Thoracic aorta (tissue), 2 donors: ENCODE measurements around the gene PADI6. TPM values are rescaled to one million over a fixed set of nuclear protein-coding genes. Genes with fewer than 3 reads are reported as not detected.

ENCODE experiments used
- ATAC-seq: fragments of 150-250 bp; one replicate; pipeline ENCODE4 v1.8.0; 2017; ENCODE audit warnings: low read depth; ENCODE audit not compliant: insufficient number of reproducible peaks, low FRiP score
- DNase-seq: peaks from one replicate; pipeline ENCODE4 v3.0.0-alpha.2; 2020; ENCODE audit warnings: low spot score
- H3K27ac ChIP-seq, 2 donors: fragments of 200-600 bp; sonication (generic); 1 replicate in 1 of 2; 2 replicates in 1 of 2; pipeline ENCODE4 v1.5.1; 2016; ENCODE audit warnings: mild to moderate bottlenecking in 2 of 2, moderate library complexity in 2 of 2
- H3K27me3 ChIP-seq: fragments of 200-600 bp; sonication (generic); replicated peaks from 2 replicates; pipeline ENCODE4 v1.6.0; 2016; ENCODE audit warnings: mild to moderate bottlenecking; ENCODE audit not compliant: insufficient read depth
- H3K36me3 ChIP-seq: fragments of 200-600 bp; sonication (generic); one replicate; pipeline ENCODE4 v1.5.1; 2016
- H3K4me1 ChIP-seq, 2 donors: fragments of 200-600 bp; sonication (generic); 1 replicate in 1 of 2; 2 replicates in 1 of 2; pipeline versions ENCODE4 v1.5.1 to v1.6.0; 2016; ENCODE audit warnings: low read depth in 2 of 2, mild to moderate bottlenecking in 1 of 2; ENCODE audit not compliant: control insufficient read depth in 1 of 2
- H3K4me3 ChIP-seq: fragments of 200-600 bp; sonication (generic); 2 replicates; pipeline ENCODE4 v1.5.1; 2016; ENCODE audit warnings: mild to moderate bottlenecking
- H3K9me3 ChIP-seq: fragments of 200-600 bp; sonication (generic); 2 replicates; pipeline ENCODE4 v1.5.1; 2016
- CTCF ChIP-seq: fragments of 200-600 bp; sonication (generic); IDR thresholded peaks from one replicate; pipeline ENCODE4 v1.5.1; 2019; ENCODE audit warnings: antibody characterized with exemption
- total RNA-seq, 2 donors: library from RNA; depleted of rRNA; stranded (reverse); fragments of >200 nt; gene quantifications; one replicate each; pipeline versions ENCODE4 v1.1.0 to v1.2.3, GENCODE V29; 2016

PADI6 gene
- total RNA-seq, 2 donors from 2014 or later: not detected

- Histone ChIP-seq H3K27ac (no peak overlapping the region), H3K27me3 (no peaks in the 10 kb centered on the region), H3K4me1 (no peaks in the 10 kb centered on the region), H3K36me3 (no peaks in the 10 kb centered on the region), H3K4me3 (no peak overlapping the region), H3K9me3 (no peaks in the 10 kb centered on the region)
- no peak for DNase-seq
- ATAC-seq: no peak
- no peak for TF ChIP-seq CTCF
These were observed 8.2 kb upstream of the PADI6 start for GRCh38 chr1:17363771-17364170.

- TF ChIP-seq CTCF: no peak
- Histone ChIP-seq H3K27me3 (no peaks in the 10 kb centered on the region), H3K4me3 (no peak overlapping the region), H3K9me3 (no peaks in the 10 kb centered on the region), H3K4me1 (no peaks in the 10 kb centered on the region), H3K36me3 (no peaks in the 10 kb centered on the region), H3K27ac (no peak overlapping the region)
- DNase-seq (no peak), ATAC-seq (no peak)
These were observed 6.7 kb upstream of the PADI6 start for GRCh38 chr1:17365293-17365692.

GRCh38 chr1:17369466-17369865 lies 2.5 kb upstream of the PADI6 start:
- Histone ChIP-seq H3K27ac (no peak overlapping the region), H3K36me3 (no peaks in the 10 kb centered on the region), H3K4me1 (no peaks in the 10 kb centered on the region), H3K27me3 (no peaks in the 10 kb centered on the region), H3K4me3 (no peak overlapping the region), H3K9me3 (no peaks in the 10 kb centered on the region)
- no peak for ATAC-seq
- no peak for DNase-seq
- no peak for TF ChIP-seq CTCF

DNA sequence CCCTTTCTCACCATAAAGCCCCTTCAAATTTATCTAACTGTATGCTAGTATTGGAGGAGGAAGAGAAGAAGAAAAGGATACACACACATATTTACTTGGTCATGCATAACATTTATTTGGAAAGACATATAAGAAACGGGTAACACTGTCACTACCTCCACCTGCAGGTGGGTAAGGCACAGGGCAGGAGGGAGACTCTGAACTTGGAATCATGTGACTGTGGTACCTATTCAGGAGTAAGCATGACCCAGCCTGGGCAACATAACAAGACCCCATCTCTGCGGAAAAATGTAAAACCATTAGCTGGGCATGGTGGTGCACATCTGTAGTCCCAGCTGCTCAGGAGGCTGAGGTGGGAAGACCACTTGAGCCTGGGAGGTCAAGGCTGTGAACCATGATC lies 1.4 kb upstream of the PADI6 start:
- no peak for ATAC-seq
- Histone ChIP-seq H3K9me3 (no peaks in the 10 kb centered on the region), H3K4me1 (no peaks in the 10 kb centered on the region), H3K36me3 (no peaks in the 10 kb centered on the region), H3K27me3 (no peaks in the 10 kb centered on the region), H3K4me3 (no peak overlapping the region), H3K27ac (no peak overlapping the region)
- DNase-seq: no peak
- TF ChIP-seq CTCF: no peak

GRCh38 chr1:17372955-17373354 lies 959 bp downstream of the PADI6 start:
- H3K27me3 ChIP-seq: no peaks in the 10 kb centered on the region
- no peaks in the 10 kb centered on the region for H3K36me3 ChIP-seq
- ATAC-seq: no peak
- no peak for DNase-seq
- no peak for TF ChIP-seq CTCF
- no peak overlapping the region for H3K4me3 ChIP-seq
- no peaks in the 10 kb centered on the region for H3K4me1 ChIP-seq
- H3K27ac ChIP-seq: no peak overlapping the region
- no peaks in the 10 kb centered on the region for H3K9me3 ChIP-seq
